Measurements from ENCODE around the gene KIAA1217. TPM values are rescaled to one million over a fixed set of nuclear protein-coding genes. Genes with fewer than 3 reads are reported as not detected.

The KIAA1217 gene
- total RNA-seq, 4 donors from 2014 or later = 10.1 to 15.9 (median 12.5) TPM

- Histone ChIP-seq H3K27ac (replicated peaks in 1 of 4) (no peak overlapping the region), H3K4me3 (no peak overlapping the region), H3K27me3 (no peaks in the 10 kb centered on the region), H3K9me3 (no peaks in the 10 kb centered on the region), H3K4me1 (peaks cover 0 to 4% (median 0%) of the 10 kb centered on the region in 4 donors), H3K36me3 (peaks cover 0 to 46% (median 9%) of the 10 kb centered on the region in 4 donors)
- TF ChIP-seq EP300 (IDR thresholded peaks at IDR 0.05) (no peak), CTCF (IDR thresholded peaks at IDR 0.05) (no peak), POLR2AphosphoS5 (IDR thresholded peaks at IDR 0.05) (no peak), POLR2A (IDR thresholded peaks at IDR 0.05; ENCODE audit: low read depth) (no peak)
- no peak for DNase-seq (ENCODE audit: extremely low spot score)
- WGBS = 67% methylated on average over 1 of the region's 1 CpG
- intact Hi-C loops (cut with DNase I) = no loop called here
Measured at GRCh38 chr10:24223341-24223740, 14.4 kb downstream of the KIAA1217 start.

GRCh38 chr10:24223953-24224352 lies 15.0 kb downstream of the KIAA1217 start:
- Histone ChIP-seq H3K27me3 (no peaks in the 10 kb centered on the region), H3K4me3 (no peak overlapping the region), H3K9me3 (no peaks in the 10 kb centered on the region), H3K36me3 (peaks cover 0 to 44% (median 9%) of the 10 kb centered on the region in 4 donors), H3K4me1 (peaks cover 0 to 4% (median 0%) of the 10 kb centered on the region in 4 donors), H3K27ac (replicated peaks in 1 of 4) (no peak overlapping the region)
- 79% methylated on average over 3 of the region's 3 CpGs for WGBS
- intact Hi-C loops (cut with DNase I) = no loop called here
- no peak for DNase-seq (ENCODE audit: extremely low spot score)
- TF ChIP-seq EP300 (IDR thresholded peaks at IDR 0.05) (no peak), POLR2A (IDR thresholded peaks at IDR 0.05; ENCODE audit: low read depth) (no peak), POLR2AphosphoS5 (IDR thresholded peaks at IDR 0.05) (no peak), CTCF (IDR thresholded peaks at IDR 0.05) (no peak)

GRCh38 chr10:24228642-24229041 lies 19.7 kb downstream of the KIAA1217 start:
- no peak overlapping the region for H3K27ac ChIP-seq (replicated peaks in 1 of 4)
- H3K4me1 ChIP-seq = peaks cover 0 to 4% (median 0%) of the 10 kb centered on the region in 4 donors
- H3K4me3 ChIP-seq = no peak overlapping the region
- no peak for DNase-seq (ENCODE audit: extremely low spot score)
- no peaks in the 10 kb centered on the region for H3K27me3 ChIP-seq
- WGBS = 93% methylated on average over 2 of the region's 2 CpGs
- H3K9me3 ChIP-seq = no peaks in the 10 kb centered on the region
- no peak for TF ChIP-seq POLR2AphosphoS5 (IDR thresholded peaks at IDR 0.05)
- TF ChIP-seq POLR2A (IDR thresholded peaks at IDR 0.05; ENCODE audit: low read depth) = no peak
- intact Hi-C loops (cut with DNase I) = no loop called here
- H3K36me3 ChIP-seq = peaks cover 0 to 16% (median 0%) of the 10 kb centered on the region in 4 donors

- Histone ChIP-seq H3K9me3 (no peaks in the 10 kb centered on the region), H3K4me1 (no peaks in the 10 kb centered on the region), H3K27me3 (no peaks in the 10 kb centered on the region), H3K36me3 (peaks cover 0 to 16% (median 0%) of the 10 kb centered on the region in 4 donors), H3K4me3 (no peak overlapping the region), H3K27ac (replicated peaks in 1 of 4) (no peak overlapping the region)
- WGBS = 93% methylated on average over 3 of the region's 3 CpGs
- DNase-seq (ENCODE audit: extremely low spot score) = no peak
- TF ChIP-seq CTCF (IDR thresholded peaks at IDR 0.05) (no peak), POLR2AphosphoS5 (IDR thresholded peaks at IDR 0.05) (no peak), POLR2A (IDR thresholded peaks at IDR 0.05; ENCODE audit: low read depth) (no peak), EP300 (IDR thresholded peaks at IDR 0.05) (no peak)
- intact Hi-C loops (cut with DNase I) = no loop called here
Measured at GRCh38 chr10:24229909-24230308, 21.0 kb downstream of the KIAA1217 start.

- WGBS = 95% methylated on average over 8 of the region's 8 CpGs
- no peak for DNase-seq (ENCODE audit: extremely low spot score)
- no peak overlapping the region for H3K27ac ChIP-seq (replicated peaks in 1 of 4)
- H3K9me3 ChIP-seq = no peaks in the 10 kb centered on the region
- intact Hi-C loops (cut with DNase I) = no loop called here
- no peaks in the 10 kb centered on the region for H3K27me3 ChIP-seq
- TF ChIP-seq POLR2AphosphoS5 (IDR thresholded peaks at IDR 0.05) (no peak), POLR2A (IDR thresholded peaks at IDR 0.05; ENCODE audit: low read depth) (no peak), CTCF (IDR thresholded peaks at IDR 0.05) (no peak)
- H3K4me1 ChIP-seq = no peaks in the 10 kb centered on the region
- H3K36me3 ChIP-seq = peaks cover 0 to 9% (median 0%) of the 10 kb centered on the region in 4 donors
- no peak overlapping the region for H3K4me3 ChIP-seq
Measured at GRCh38 chr10:24231200-24231599, 22.3 kb downstream of the KIAA1217 start.

Data from esophagus muscularis mucosa (tissue), 4 donors.